Fibroblast of villous mesenchyme (primary cell): ENCODE data around the gene DHX36. TPM values are rescaled to one million over a fixed set of nuclear protein-coding genes. Genes with fewer than 3 reads are reported as not detected.

Experiments
- small RNA-seq: library from RNA; depleted of rRNA; stranded (forward); fragments of <200 nt; gene quantifications from one replicate; pipeline ENCODE3, GENCODE V24; 2012
- total RNA-seq: library from RNA; depleted of rRNA; stranded (reverse); fragments of >200 nt; gene quantifications from 2 replicates; pipeline ENCODE4 v1.2.3, GENCODE V29; 2012

The DHX36 gene
- total RNA-seq, 1 donor = 57.4 TPM

Small RNA genes within 50 kb of the gene (small RNA-seq; reads per million reads assigned to genes)
- not detected for gene RF01210

Other genes with a start within 250 kb of the DHX36 start
- 1.6 and 1.7 TPM in 2 replicates for gene ARHGEF26, start 203.1 kb downstream of the DHX36 start, total RNA-seq
- gene GPR149, start 105.7 kb upstream of the DHX36 start, total RNA-seq = not detected in 2 replicates